Osteoblast (primary cell): ENCODE measurements around the gene LSM4. TPM values are rescaled to one million over a fixed set of nuclear protein-coding genes. Genes with fewer than 3 reads are reported as not detected.
"Not testable (repeated sequence)": the region's sequence is repeated elsewhere in the genome, so short reads cannot be mapped to it uniquely, and the experiment has no call there.

Experiments
- DNase-seq: peaks from one replicate; pipeline ENCODE4 v3.0.0; 2011; ENCODE audit warnings: low spot score, mixed read lengths; ENCODE audit not compliant: insufficient read length; ENCODE audit errors: missing footprints
- H2AFZ ChIP-seq: 2 replicates; pipeline ENCODE4 v1.6.0; 2011; ENCODE audit warnings: mild to moderate bottlenecking, low read length
- H3K27ac ChIP-seq: 2 replicates; pipeline ENCODE4 v1.5.1; 2011; ENCODE audit warnings: mild to moderate bottlenecking, low read depth, low read length, moderate library complexity
- H3K27me3 ChIP-seq: 2 replicates; pipeline ENCODE4 v1.6.0; 2012; ENCODE audit warnings: mild to moderate bottlenecking, control low read depth, inconsistent platforms, low read length, moderate library complexity; ENCODE audit not compliant: insufficient read depth
- H3K36me3 ChIP-seq: 2 replicates; pipeline ENCODE4 v1.5.1; 2011; ENCODE audit warnings: mild to moderate bottlenecking, low read length, control low read depth, moderate library complexity; ENCODE audit not compliant: insufficient read depth
- H3K4me1 ChIP-seq: 2 replicates; pipeline ENCODE4 v1.5.1; 2011; ENCODE audit warnings: mild to moderate bottlenecking, low read length, control low read depth, moderate library complexity; ENCODE audit not compliant: insufficient read depth
- H3K4me2 ChIP-seq: 2 replicates; pipeline ENCODE4 v1.6.0; 2011; ENCODE audit warnings: mild to moderate bottlenecking, low read length; ENCODE audit not compliant: insufficient read depth
- H3K4me3 ChIP-seq: fragments of 200-600 bp; sonication (generic); 3 replicates; pipeline ENCODE4 v1.5.1; 2012; ENCODE audit warnings: mild to moderate bottlenecking, low read length, inconsistent platforms; ENCODE audit not compliant: insufficient read depth
- H3K79me2 ChIP-seq: 2 replicates; pipeline ENCODE4 v1.6.0; 2012; ENCODE audit warnings: mild to moderate bottlenecking, low read length, control low read depth, inconsistent platforms; ENCODE audit not compliant: insufficient read depth
- H3K9me3 ChIP-seq: 2 replicates; pipeline ENCODE4 v1.5.1; 2011; ENCODE audit warnings: low read depth, low read length, control low read depth
- H4K20me1 ChIP-seq: 2 replicates; pipeline ENCODE4 v1.6.0; 2012; ENCODE audit warnings: mild to moderate bottlenecking, low read length, control low read depth; ENCODE audit not compliant: insufficient read depth
- CTCF ChIP-seq: IDR thresholded peaks from 2 replicates; pipeline ENCODE4 v1.5.1; 2011; ENCODE audit warnings: mild to moderate bottlenecking, low read depth, low read length, moderate library complexity; ENCODE audit errors: extremely low read depth
- total RNA-seq: library from RNA; depleted of rRNA; stranded (reverse); fragments of >200 nt; gene quantifications from 2 replicates; pipeline ENCODE4 v1.2.3, GENCODE V29; 2012

Gene LSM4
- total RNA-seq, 1 donor = 74.6 TPM

- Histone ChIP-seq H3K4me3 (no peak overlapping the region), H3K79me2 (no peaks in the 10 kb centered on the region), H3K9me3 (no peaks in the 10 kb centered on the region), H3K36me3 (peaks cover 9% of the 10 kb centered on the region), H3K27ac (no peak overlapping the region), H3K27me3 (no peaks in the 10 kb centered on the region), H3K4me2 (no peak overlapping the region), H4K20me1 (no peaks in the 10 kb centered on the region), H3K4me1 (peaks cover 19% of the 10 kb centered on the region), H2AFZ (no peak overlapping the region)
- TF ChIP-seq CTCF = no peak
- DNase-seq = no peak
Observed at GRCh38 chr19:18363787-18364186, 40.9 kb upstream of the LSM4 start.

- H3K4me1 ChIP-seq = peaks cover 19% of the 10 kb centered on the region
- no peaks in the 10 kb centered on the region for H3K9me3 ChIP-seq
- DNase-seq = no peak
- H4K20me1 ChIP-seq = no peaks in the 10 kb centered on the region
- H3K79me2 ChIP-seq = no peaks in the 10 kb centered on the region
- H3K4me3 ChIP-seq = no peak overlapping the region
- no peak overlapping the region for H3K4me2 ChIP-seq
- H3K36me3 ChIP-seq = peaks cover 9% of the 10 kb centered on the region
- no peak overlapping the region for H2AFZ ChIP-seq
- TF ChIP-seq CTCF = no peak
- H3K27ac ChIP-seq = no peak overlapping the region
- no peaks in the 10 kb centered on the region for H3K27me3 ChIP-seq
Observed at GRCh38 chr19:18362934-18363542, 40.2 kb upstream of the LSM4 start.

- Histone ChIP-seq H3K27ac (no peak overlapping the region), H3K4me1 (peaks cover 19% of the 10 kb centered on the region), H3K79me2 (no peaks in the 10 kb centered on the region), H2AFZ (no peak overlapping the region), H3K9me3 (peaks cover 3% of the 10 kb centered on the region), H4K20me1 (no peaks in the 10 kb centered on the region), H3K27me3 (no peaks in the 10 kb centered on the region), H3K4me3 (no peak overlapping the region), H3K4me2 (no peak overlapping the region), H3K36me3 (peaks cover 16% of the 10 kb centered on the region)
- no peak for TF ChIP-seq CTCF
- no peak for DNase-seq
Observed at GRCh38 chr19:18361646-18362045, 38.8 kb upstream of the LSM4 start.

GRCh38 chr19:18357041-18357440, 34.2 kb upstream of the LSM4 start:
- Histone ChIP-seq H3K4me2 (no peak overlapping the region), H3K27ac (no peak overlapping the region), H4K20me1 (no peaks in the 10 kb centered on the region), H2AFZ (no peak overlapping the region), H3K79me2 (no peaks in the 10 kb centered on the region), H3K9me3 (peaks cover 3% of the 10 kb centered on the region), H3K4me1 (no peaks in the 10 kb centered on the region), H3K27me3 (no peaks in the 10 kb centered on the region), H3K4me3 (no peak overlapping the region), H3K36me3 (peaks cover 23% of the 10 kb centered on the region)
- no peak for DNase-seq
- no peak for TF ChIP-seq CTCF

GRCh38 chr19:18354743-18355142, 31.9 kb upstream of the LSM4 start:
- not testable (repeated sequence) for H3K27ac ChIP-seq, H3K4me1 ChIP-seq, H3K79me2 ChIP-seq, H2AFZ ChIP-seq, H3K4me2 ChIP-seq, DNase-seq, H3K4me3 ChIP-seq, H4K20me1 ChIP-seq, H3K9me3 ChIP-seq, H3K27me3 ChIP-seq
- H3K36me3 ChIP-seq = peaks cover 19% of the 10 kb centered on the region
